GM12873 (cell line): ENCODE measurements around the gene ABCF1.

Experiments used
- TF ChIP-seq, protein P1 (sequence below): IDR thresholded peaks from 2 replicates; pipeline ENCODE4 v1.5.1; 2012; ENCODE audit warnings: low read depth, mild to moderate bottlenecking, moderate library complexity, low read length, control low read depth; ENCODE audit not compliant: insufficient read depth; ENCODE audit errors: missing control alignments

The ABCF1 gene

DNA sequence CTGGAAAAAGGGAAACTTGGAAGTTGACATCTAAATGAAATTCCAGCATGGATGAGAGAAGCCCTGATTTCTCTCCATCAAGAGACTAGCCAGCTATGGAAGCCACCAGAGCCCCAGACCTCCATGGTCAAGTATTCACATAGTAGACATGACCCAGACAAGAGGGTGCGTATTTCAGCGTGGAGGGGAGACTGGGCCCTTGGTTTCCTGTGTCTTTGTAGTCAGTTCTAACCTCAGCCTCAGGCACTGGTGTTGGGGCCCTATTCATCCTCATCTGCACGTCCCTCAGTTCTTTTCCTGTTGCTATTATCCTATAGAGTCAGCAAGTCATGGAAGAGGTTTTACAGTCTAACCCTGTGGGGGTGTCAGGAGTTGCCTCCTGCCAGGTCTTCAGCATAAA, 27.4 kb upstream of the ABCF1 start:
- TF ChIP-seq, protein P1, sequence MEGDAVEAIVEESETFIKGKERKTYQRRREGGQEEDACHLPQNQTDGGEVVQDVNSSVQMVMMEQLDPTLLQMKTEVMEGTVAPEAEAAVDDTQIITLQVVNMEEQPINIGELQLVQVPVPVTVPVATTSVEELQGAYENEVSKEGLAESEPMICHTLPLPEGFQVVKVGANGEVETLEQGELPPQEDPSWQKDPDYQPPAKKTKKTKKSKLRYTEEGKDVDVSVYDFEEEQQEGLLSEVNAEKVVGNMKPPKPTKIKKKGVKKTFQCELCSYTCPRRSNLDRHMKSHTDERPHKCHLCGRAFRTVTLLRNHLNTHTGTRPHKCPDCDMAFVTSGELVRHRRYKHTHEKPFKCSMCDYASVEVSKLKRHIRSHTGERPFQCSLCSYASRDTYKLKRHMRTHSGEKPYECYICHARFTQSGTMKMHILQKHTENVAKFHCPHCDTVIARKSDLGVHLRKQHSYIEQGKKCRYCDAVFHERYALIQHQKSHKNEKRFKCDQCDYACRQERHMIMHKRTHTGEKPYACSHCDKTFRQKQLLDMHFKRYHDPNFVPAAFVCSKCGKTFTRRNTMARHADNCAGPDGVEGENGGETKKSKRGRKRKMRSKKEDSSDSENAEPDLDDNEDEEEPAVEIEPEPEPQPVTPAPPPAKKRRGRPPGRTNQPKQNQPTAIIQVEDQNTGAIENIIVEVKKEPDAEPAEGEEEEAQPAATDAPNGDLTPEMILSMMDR: no peak

GRCh38 chr6:30544666-30545272, 26.5 kb upstream of the ABCF1 start:
- TF ChIP-seq, protein P1: peak; percentile 85

GRCh38 chr6:30547454-30547853, 23.8 kb upstream of the ABCF1 start:
- TF ChIP-seq, protein P1: no peak

GRCh38 chr6:30548375-30548774, 22.9 kb upstream of the ABCF1 start:
- TF ChIP-seq, protein P1: no peak

GRCh38 chr6:30554404-30554803, 16.8 kb upstream of the ABCF1 start:
- TF ChIP-seq, protein P1: no peak

DNA sequence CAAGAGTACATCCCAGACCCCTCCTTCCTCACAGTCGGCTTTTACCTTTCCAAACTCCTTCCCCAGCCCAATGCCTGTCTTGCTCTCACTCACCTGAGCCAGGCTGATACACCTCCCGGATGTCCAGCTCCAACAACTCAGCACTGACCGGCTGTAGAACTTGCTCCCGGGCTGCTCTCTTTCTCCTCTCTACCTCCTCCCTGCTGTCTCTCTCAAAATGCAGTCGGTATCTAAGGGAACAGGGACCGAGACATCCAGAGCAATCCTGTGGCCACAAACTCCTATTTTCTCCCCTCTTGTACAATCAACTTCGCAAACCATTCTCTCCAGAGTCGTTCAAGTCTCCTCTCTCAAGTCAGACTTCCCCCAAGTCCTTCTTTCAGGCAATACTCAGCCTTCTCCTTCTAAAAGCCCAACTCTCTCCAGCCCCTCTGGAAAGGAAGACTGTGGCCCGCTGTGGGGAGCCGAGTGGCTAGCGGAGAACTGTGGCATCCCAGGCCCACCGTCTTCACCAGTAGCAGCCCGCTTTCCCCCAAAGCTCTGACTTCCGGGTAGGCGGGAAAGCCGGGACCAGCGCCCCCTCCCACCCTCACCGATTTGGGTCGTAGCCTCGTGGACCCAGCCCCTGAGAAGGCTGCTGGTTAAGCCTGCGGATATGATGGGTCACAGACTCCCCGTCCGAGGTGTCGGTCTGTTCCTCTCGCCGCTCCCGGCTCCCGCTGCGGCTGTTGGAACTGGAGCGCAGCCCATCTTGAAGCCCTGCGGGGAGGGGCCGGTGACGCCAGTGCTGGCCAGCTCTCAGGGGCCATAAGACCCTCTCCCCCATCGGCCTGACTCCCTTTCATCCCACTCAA, 16.1 kb upstream of the ABCF1 start:
- TF ChIP-seq, protein P1: no peak

DNA sequence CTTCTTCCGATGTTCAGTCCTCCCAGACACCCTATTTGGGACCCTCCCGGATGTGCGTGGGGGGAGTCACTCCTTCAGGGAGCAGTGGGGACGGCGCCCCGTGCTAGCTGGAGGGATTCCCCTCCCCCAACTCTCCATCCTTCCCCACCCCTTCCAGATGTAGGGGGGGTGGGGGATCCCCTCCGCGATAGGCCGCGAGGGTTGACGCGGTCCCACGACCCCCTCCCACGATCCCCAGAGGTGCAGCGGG, 15.5 kb upstream of the ABCF1 start:
- TF ChIP-seq, protein P1: no peak
